ENCODE results near the gene OR7G3.

OR7G3 gene

GRCh38 chr19:9115307-9115813 is 11.4 kb downstream of the OR7G3 start, which contains the start of gene OR7G1:
Gene OR7G1, minus strand, starts transcription at chr19:9115763. Its CDS starts 0 bp downstream, at chr19:9115763.
- TF ChIP-seq CTCF (IDR thresholded peaks at IDR 0.05; ENCODE audit: low read depth, low read length): no peak

GRCh38 chr19:9109959-9110358 is 16.8 kb downstream of the OR7G3 start:
- TF ChIP-seq CTCF (IDR thresholded peaks at IDR 0.05; ENCODE audit: low read depth, low read length): no peak

More at GRCh38 chr19:9115307-9115813, 11.4 kb downstream of the OR7G3 start, which contains the start of gene OR7G1:
- DNase-seq (ENCODE audit: extremely low read depth, low read depth): no peak

DNA sequence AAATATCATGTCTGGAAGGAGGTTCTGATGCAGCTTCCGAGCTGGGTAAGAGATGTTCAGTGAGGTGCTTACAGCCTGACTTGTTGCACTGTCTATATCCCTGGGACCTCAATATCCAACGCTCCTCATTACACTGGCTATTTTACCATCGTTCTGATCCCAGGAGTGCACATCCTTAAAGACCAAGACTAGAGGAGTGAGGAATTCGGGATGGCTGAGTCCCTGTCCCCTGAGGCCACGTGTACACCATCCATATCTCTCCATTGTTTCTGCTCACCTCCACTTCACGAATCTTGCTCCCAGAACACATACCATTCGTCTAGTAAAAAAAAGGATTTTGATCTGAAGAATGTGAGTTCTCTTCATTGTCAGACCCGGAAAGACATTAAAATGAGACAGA is 19.4 kb downstream of the OR7G3 start, which contains the start of gene OR7G2:
TSS of gene OR7G2 (minus strand) at position 101 of the 400 bp plus-strand sequence. CDS start 4,232 bp downstream, outside the sequence.
- no peak for TF ChIP-seq CTCF (IDR thresholded peaks at IDR 0.05; ENCODE audit: low read depth, low read length)
- no peak for DNase-seq (ENCODE audit: extremely low read depth, low read depth)

More at GRCh38 chr19:9109959-9110358, 16.8 kb downstream of the OR7G3 start:
- no peak for DNase-seq (ENCODE audit: extremely low read depth, low read depth)

- DNase-seq (ENCODE audit: extremely low read depth, low read depth): no peak
- no peak for TF ChIP-seq CTCF (IDR thresholded peaks at IDR 0.05; ENCODE audit: low read depth, low read length)
Measured at GRCh38 chr19:9086761-9087160, 40.0 kb downstream of the OR7G3 start, which contains the start of gene OR1M1. Gene OR1M1, plus strand, starts transcription at chr19:9087061. Its CDS starts 6,184 bp downstream, at chr19:9093245.

GRCh38 chr19:9078651-9079050 is 48.1 kb downstream of the OR7G3 start:
- TF ChIP-seq CTCF (IDR thresholded peaks at IDR 0.05; ENCODE audit: low read depth, low read length): no peak

DNA sequence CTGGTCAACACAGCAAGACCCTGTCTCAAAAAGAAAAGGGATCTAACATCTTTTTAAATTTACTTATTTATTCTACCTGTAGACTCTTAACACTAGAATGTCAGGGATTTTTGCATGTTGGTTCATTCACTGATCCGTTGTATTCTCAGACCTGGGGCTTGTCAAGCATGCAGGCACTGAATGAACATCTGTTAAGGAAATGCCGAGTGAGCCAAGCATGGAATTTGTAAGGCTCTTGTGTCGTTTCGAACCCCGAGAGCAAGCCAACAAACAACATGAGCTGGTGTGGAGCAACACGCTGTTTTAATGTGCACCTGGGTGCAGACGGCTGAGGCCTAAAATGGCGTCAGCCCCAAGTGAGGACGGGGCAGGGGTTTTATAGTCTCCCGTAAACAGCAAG is 49.8 kb downstream of the OR7G3 start:
- no peak for TF ChIP-seq CTCF (IDR thresholded peaks at IDR 0.05; ENCODE audit: low read depth, low read length)
- no peak for DNase-seq (ENCODE audit: extremely low read depth, low read depth)

More at GRCh38 chr19:9078651-9079050, 48.1 kb downstream of the OR7G3 start:
- DNase-seq (ENCODE audit: extremely low read depth, low read depth): no peak
